PFSK-1 (cell line): ENCODE measurements around the gene DRD5.

Source experiments
- FOXP2 ChIP-seq: optimal IDR thresholded peaks from 2 replicates; pipeline ENCODE3; 2011; ENCODE audit warnings: borderline replicate concordance, control low read depth, inconsistent platforms; ENCODE audit not compliant: insufficient read depth; ENCODE audit errors: extremely low read length, extremely low read depth
- POLR2AphosphoS5 ChIP-seq: IDR thresholded peaks from 2 replicates; pipeline ENCODE4 v1.6.1; 2012; ENCODE audit warnings: low read depth, mild to moderate bottlenecking, control low read depth, low read length, moderate library complexity
- SIN3A ChIP-seq: IDR thresholded peaks from 2 replicates; pipeline ENCODE4 v1.6.1; 2012; ENCODE audit warnings: mild to moderate bottlenecking, low read length, moderate library complexity, borderline replicate concordance; ENCODE audit not compliant: insufficient read depth
- TAF1 ChIP-seq: IDR thresholded peaks from 2 replicates; pipeline ENCODE4 v1.6.1; 2012; ENCODE audit warnings: low read length, control low read depth, borderline replicate concordance; ENCODE audit not compliant: insufficient read depth
- TF ChIP-seq, protein P1 (sequence below), 2 experiments: IDR thresholded peaks; 2 replicates each; pipeline versions ENCODE4 v1.6.1 to v1.8.0; 2011 to 2012; ENCODE audit warnings: low read depth in 2 of 2, low read length in 2 of 2, control low read depth in 1 of 2, inconsistent platforms in 1 of 2, mild to moderate bottlenecking in 1 of 2, moderate library complexity in 1 of 2; ENCODE audit not compliant: insufficient read depth in 1 of 2

The DRD5 gene

DNA sequence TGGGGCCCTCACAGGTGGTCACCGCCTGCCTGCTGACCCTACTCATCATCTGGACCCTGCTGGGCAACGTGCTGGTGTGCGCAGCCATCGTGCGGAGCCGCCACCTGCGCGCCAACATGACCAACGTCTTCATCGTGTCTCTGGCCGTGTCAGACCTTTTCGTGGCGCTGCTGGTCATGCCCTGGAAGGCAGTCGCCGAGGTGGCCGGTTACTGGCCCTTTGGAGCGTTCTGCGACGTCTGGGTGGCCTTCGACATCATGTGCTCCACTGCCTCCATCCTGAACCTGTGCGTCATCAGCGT, 652 bp downstream of the DRD5 start:
- TF ChIP-seq POLR2AphosphoS5 (no peak), TAF1 (no peak), SIN3A (no peak), FOXP2 (no peak)
- TF ChIP-seq, protein P1, sequence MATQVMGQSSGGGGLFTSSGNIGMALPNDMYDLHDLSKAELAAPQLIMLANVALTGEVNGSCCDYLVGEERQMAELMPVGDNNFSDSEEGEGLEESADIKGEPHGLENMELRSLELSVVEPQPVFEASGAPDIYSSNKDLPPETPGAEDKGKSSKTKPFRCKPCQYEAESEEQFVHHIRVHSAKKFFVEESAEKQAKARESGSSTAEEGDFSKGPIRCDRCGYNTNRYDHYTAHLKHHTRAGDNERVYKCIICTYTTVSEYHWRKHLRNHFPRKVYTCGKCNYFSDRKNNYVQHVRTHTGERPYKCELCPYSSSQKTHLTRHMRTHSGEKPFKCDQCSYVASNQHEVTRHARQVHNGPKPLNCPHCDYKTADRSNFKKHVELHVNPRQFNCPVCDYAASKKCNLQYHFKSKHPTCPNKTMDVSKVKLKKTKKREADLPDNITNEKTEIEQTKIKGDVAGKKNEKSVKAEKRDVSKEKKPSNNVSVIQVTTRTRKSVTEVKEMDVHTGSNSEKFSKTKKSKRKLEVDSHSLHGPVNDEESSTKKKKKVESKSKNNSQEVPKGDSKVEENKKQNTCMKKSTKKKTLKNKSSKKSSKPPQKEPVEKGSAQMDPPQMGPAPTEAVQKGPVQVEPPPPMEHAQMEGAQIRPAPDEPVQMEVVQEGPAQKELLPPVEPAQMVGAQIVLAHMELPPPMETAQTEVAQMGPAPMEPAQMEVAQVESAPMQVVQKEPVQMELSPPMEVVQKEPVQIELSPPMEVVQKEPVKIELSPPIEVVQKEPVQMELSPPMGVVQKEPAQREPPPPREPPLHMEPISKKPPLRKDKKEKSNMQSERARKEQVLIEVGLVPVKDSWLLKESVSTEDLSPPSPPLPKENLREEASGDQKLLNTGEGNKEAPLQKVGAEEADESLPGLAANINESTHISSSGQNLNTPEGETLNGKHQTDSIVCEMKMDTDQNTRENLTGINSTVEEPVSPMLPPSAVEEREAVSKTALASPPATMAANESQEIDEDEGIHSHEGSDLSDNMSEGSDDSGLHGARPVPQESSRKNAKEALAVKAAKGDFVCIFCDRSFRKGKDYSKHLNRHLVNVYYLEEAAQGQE (IDR thresholded peaks at IDR 0.05; ENCODE audit: insufficient read depth in 1 of 2, low read depth in 2 of 2, low read length in 2 of 2), result no peak

DNA sequence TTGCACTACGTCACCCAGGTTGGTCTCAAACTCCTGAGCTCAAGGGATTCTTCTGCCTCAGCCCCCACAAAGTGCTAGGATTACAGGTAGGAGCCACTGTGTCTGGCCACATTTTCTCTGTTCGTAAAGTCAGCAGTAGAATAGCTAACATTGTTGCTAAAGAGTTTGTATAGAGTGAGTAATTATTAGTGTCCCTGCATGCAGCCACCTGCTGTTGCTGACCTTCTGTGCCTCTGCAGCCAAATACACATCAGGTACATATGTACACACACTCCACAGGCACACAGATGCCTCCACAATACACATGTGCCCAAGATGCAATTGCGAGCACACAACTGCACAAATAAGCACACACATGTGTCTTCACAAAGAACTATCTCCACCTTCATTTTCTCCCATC, 10.9 kb downstream of the DRD5 start:
- TF ChIP-seq FOXP2, result no peak
- no peak for TF ChIP-seq SIN3A
- TF ChIP-seq, protein P1 (IDR thresholded peaks at IDR 0.05; ENCODE audit: insufficient read depth in 1 of 2, low read depth in 2 of 2, low read length in 2 of 2), result no peak
- TF ChIP-seq POLR2AphosphoS5, result no peak
- no peak for TF ChIP-seq TAF1

DNA sequence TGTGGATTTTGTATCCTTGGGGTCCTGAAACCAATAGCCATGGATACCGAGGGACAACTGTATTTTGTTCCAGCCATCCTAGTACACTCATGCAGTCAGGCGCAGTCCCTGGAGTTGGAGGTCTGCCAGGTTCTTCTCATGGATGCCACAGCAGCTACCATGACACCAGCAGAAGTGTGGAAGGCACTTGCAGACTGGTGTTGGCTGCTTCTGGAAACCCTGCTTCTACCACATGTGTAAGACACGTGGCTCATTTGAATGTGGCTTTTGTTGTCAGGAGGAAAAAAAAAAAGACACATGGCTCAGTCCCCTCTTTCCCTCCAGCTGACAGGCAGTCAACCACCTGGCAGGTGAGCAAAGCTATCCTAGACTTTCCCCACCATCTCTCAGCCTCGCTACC, 19.4 kb downstream of the DRD5 start:
- TF ChIP-seq SIN3A (no peak), POLR2AphosphoS5 (no peak), FOXP2 (no peak), TAF1 (no peak)
- TF ChIP-seq, protein P1 (IDR thresholded peaks at IDR 0.05; ENCODE audit: insufficient read depth in 1 of 2, low read depth in 2 of 2, low read length in 2 of 2), result no peak

DNA sequence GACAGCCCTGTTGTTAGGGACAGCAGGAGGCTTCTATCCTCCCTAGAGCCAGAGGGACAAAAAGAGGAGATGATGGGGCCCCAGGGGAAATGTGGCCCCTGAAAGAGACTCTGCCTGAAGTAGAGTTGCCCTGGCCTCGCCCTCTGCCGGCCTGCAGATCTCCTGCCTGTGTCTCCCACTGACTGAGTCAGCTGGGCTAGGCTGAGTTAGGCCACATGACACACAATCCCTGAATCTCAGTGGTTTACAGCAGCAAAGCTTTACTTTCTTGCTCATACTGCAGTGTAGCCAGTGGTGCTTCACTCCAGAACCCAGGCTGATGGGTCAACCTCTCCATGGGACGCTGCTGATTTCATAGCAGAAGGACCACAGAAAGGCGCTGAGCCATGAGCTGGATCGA, 23.5 kb downstream of the DRD5 start:
- TF ChIP-seq, protein P1 (IDR thresholded peaks at IDR 0.05; ENCODE audit: insufficient read depth in 1 of 2, low read depth in 2 of 2, low read length in 2 of 2), result no peak
- TF ChIP-seq POLR2AphosphoS5, result no peak
- no peak for TF ChIP-seq FOXP2

DNA sequence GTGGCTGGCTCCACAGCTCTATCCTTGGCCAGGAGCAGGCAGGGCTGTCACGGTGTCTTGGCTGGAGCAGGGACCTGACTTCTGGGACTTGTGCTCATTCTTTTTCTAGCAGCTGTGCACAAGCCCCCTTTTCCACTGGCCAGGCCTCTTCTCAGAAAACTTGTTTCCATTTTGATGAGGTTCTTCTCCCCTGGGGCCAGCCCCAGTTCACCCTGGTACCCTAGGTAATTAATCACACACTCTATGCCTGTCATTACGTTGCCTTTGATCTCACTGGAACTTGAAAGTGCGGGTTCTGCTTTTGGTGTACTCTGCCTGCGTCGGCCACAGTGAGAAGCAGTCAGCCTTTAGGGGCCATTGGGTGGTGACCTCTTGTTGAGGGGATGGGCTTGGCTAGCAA, 26.6 kb downstream of the DRD5 start:
- TF ChIP-seq SIN3A, result no peak
- TF ChIP-seq, protein P1 (IDR thresholded peaks at IDR 0.05; ENCODE audit: insufficient read depth in 1 of 2, low read depth in 2 of 2, low read length in 2 of 2), result no peak
- TF ChIP-seq FOXP2, result no peak
